MM.1S (cell line): ENCODE data around the gene MAPKAP1.

Source experiments
- CTCF ChIP-seq: fragments of 300-600 bp; sonication (generic); IDR thresholded peaks from 2 replicates; pipeline ENCODE4 v1.5.1; 2016; ENCODE audit warnings: antibody characterized with exemption, low read length, mixed read lengths
- EZH2phosphoT487 ChIP-seq: fragments of 300-600 bp; sonication (generic); IDR thresholded peaks from 2 replicates; pipeline ENCODE4 v1.6.1; 2018; ENCODE audit warnings: antibody characterized with exemption, low read length

- TF ChIP-seq EZH2phosphoT487 (no peak), CTCF (no peak)
Observed at GRCh38 chr9:125532412-125532811, 174.6 kb downstream of the MAPKAP1 start.
